Stimulated activated CD4-positive, alpha-beta T cell treated with anti-CD3 and anti-CD28 coated beads, Interleukin-12 subunit alpha, Interleukin-12 subunit beta, amount 100 ng/mL, for 48 hours (primary cell): ENCODE results near the gene SSU72.
"Not testable (repeated sequence)": the region's sequence is repeated elsewhere in the genome, so short reads cannot be mapped to it uniquely, and the experiment has no call there.

Experiments used
- DNase-seq, 3 donors: peaks; one replicate each; pipeline ENCODE4 v3.0.0-alpha.2; 2020; ENCODE audit warnings: low read depth in 2 of 3, low spot score in 1 of 3

SSU72 gene

DNA sequence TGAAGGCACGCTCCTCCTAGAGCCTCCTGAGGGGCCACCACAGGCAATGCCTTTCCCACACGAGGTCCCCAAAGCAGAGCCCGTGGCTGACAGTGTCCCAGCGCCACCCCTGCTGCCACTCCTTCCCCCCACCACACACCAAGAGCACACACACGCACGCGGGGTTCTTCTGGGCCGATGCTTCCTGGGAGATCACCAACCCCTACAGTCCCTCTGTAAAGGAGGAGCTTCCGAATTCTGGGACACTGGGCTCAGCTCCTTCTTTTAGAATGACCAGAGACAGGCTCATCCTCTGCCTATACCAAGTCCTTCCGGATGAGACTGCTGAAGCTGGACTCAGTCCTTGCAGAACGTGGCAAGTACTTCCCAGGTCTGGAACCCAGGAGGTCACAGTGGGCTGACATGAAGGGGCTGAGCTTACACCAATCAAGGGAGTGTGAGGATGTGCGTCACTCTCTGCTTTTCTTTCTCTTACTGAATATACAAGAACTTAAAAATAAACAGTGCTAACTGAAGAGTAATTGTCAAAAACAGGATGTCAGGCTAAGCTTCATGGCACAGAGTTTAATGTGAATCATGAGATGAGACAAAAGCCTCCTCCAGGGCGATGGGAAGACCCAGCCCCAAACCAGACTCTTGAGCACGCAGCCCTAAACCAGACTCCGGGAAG lies 12.7 kb downstream of the SSU72 start:
- DNase-seq: no peak

DNA sequence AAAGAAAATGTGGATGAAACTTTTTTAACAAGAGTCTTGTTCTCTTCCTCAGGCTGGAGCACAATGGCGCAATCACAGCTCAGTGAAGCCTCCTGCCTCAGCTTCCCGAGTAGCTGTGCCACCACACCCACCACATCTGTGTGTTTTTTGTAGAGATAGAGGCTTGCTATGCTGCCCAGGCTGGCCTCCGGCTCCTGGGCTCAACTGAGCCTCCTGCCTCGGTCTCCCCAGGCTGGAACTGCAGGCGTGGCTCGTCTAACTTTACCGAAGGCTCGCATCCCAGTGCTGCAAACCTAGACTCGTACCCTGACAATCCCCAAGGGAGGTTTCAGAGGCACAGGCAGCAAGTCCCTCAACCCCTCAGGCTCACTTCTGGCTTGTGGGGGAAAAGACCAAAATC lies 14.5 kb downstream of the SSU72 start:
- no peak for DNase-seq

DNA sequence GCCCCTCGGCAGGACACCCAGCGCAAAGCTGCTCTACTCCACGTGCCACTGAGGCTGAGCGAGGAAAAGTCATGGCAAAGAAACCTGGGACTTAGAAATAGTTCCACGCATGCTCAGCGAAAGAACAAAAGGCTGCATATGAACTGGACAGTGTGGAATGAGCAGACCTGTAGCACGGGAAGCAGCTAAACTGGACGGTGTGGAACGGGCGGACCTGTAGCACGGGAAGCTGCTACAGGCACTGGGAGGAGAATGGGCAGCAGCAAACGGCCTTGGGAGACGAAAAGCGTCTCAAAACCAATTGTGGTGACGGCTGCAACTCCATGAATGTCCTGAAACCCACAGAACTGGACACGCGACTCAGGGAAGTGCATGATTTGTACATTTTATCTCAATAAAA lies 15.6 kb downstream of the SSU72 start:
- DNase-seq: no peak

DNA sequence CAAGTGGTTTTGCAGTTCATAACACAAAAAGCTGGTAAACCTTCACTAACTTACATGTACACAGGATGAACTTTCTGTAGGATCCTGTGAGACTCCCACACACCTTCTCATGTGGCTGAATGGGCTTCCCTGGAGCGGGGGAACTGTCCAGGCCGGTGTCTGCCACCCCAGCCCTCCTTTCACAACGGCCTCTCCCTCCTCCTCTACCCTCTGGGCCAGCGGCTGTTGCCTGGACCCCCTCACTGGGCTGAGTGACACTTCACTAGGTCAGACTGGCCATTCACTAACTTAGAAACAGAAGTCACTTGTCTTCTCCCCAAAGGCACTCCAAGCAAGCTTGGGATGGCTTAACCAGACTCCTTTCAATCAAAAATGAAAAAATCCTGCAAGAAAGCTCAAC lies 16.1 kb downstream of the SSU72 start:
- DNase-seq: no peak

DNA sequence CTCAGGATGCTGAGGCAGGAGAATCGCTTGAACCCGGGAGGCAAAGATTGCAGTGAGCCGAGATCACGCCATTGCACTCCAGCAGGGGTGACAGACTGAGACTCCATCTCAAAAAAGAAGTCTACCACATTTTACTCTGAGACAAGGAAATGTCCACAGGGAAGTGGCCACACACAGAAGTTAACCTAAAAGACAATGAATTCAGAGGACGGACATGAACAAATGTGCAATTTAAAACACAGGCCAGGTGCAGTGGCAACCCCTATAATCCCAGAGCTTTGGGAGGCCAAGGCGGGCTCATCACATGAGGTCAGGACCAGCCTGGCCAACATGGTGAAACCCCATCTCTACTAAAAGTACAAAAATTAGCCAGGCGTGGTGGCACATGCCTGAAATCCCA lies 17.0 kb downstream of the SSU72 start:
- DNase-seq: not testable (repeated sequence)

DNA sequence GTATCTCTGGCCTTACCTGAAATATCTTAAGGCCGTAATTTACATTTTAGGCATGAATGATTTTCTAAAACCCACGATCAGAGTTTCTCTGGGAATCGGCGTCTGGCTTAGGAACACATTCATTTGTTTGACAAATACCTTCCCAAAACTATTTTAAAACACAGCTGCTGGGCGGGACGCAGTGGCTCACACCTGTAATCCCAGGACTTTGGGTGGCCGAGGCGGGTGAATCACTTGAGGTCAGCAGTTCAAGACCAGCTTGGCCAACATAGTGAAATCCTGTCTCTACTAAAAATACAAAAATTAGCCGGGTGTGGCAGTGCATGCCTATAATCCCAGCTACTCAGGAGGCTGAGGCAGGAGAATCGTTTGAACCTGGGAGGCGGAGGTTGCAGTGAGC lies 17.7 kb downstream of the SSU72 start:
- DNase-seq: not testable (repeated sequence)

DNA sequence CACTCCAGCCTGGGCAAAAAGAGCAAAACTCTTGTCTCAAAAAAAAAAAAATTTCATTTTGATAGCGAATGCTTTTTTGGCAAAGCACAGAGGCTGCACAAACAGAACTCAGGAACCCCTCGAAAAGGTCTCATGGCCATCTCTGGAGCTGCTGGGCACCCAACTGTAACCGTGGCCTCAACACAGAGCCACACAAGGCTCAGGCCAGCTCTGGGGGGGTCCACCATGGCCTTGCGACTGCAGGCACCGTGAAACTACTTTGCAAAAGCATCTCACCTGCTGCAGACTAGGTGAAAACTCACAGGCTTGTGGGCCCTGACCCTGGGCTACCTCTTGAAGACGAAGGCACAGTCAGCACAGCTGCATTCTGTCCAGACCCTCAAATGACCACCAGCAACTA lies 18.2 kb downstream of the SSU72 start:
- DNase-seq: no peak

DNA sequence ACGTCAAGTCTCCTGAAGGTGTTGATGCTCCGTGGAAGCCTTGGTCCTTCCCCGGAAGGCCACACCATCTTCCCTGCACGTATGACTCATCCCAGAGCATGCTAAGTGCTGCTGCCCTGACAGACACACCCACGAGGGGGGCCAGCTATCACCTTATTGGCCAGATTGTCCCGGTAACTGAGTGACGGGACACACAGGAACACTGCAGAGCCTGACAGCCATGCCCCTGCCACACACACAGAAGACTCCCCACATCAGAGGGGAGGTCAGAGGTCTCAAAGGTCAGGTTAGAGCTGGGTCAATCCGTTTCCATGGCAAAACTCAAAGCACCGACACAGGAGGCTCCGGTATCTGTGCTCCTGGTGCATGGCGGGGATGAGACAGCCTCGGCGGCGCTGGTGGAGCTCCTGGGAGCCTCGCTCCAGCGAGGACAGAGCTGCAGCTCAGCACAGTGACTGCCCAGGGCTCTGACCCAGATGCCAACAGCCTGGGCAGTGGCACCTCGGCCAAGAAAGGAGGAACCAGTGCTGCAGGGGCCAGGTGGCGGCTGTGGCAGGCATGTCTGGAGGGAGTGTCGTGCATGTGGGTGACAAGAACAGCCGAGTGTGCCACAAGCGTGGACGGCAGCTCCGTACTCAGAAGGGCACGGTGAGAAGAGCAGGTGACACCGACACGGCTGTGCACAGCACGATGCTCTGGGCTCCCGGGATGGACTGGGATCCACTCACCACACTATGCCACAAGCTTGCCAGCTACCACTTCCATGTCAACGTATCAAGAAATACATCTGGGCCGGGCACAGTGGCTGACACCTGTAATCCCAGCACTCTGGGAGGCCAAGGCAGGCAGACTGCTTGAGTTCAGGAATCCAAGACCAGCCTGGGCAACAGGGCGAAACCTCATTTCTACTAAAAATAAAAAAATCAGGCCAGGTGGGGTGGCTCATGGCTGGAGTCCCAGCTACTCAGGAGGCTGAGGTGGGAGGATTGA lies 19.4 kb downstream of the SSU72 start:
- no peak for DNase-seq

DNA sequence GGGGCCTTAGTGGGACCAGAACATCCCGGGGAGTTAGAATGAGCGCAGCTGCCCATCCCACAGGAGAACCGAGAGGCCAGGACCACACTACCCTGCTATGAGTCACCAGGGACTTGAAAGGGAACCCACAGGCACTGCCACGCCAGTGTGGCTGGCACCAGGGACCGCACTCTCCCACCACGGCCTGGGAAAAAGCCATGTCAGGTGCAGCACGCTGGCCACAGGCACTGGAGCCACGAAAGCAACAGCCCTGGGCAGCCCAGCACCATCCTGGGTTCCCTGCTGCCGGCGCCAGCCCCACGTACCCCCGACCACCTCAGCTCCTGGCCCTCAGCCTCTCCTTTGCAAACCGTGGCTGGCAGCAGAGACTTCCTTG lies 20.1 kb downstream of the SSU72 start:
- DNase-seq: no peak

DNA sequence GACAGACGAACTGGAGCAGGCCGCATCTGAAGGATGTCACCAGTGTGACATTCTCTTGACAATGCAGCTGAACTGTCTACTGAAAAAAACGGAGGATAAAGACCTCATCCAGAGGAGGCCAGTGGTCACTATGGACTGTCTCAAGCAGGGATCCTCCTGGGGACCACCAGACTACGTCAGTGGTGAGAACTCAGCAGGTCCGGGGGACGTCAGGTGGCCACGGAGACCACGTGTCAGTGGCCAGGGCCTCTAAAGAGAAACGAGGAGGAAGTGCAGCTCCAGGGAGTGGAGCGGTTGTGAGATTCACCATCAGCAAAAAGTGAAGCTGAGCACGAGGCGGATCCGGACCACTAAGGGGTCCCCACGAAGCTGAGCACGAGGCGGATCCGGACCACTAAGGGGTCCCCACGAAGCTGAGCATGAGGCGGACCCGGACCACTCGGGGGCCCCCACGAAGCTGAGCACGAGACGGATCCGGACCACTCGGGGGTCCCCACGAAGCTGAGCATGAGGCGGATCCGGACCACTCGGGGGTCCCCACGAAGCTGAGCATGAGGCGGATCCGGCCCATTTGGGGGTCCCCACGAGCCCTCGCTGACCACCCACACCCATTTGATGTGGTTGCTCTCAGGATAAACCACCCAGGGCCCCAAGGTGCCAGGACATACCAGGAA lies 20.7 kb downstream of the SSU72 start:
- no peak for DNase-seq

DNA sequence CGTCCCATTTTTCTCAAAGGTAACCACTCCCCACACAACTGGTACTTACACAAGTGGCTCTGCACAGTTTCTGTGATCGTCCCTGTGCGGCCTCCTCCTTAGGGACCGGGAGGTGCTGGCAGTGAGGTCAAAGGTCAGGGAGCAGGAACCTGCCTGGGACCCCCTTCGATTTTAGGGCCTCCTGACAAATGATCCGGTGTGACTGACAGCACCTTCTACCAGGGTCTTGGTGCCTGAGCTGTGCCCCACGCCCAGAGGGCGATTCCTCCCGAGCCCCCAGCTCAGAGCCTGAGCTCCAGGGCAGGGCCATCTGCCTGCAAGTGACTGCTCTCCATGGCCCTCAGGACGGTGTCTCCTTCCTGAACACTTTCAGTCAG lies 22.4 kb downstream of the SSU72 start:
- no peak for DNase-seq

DNA sequence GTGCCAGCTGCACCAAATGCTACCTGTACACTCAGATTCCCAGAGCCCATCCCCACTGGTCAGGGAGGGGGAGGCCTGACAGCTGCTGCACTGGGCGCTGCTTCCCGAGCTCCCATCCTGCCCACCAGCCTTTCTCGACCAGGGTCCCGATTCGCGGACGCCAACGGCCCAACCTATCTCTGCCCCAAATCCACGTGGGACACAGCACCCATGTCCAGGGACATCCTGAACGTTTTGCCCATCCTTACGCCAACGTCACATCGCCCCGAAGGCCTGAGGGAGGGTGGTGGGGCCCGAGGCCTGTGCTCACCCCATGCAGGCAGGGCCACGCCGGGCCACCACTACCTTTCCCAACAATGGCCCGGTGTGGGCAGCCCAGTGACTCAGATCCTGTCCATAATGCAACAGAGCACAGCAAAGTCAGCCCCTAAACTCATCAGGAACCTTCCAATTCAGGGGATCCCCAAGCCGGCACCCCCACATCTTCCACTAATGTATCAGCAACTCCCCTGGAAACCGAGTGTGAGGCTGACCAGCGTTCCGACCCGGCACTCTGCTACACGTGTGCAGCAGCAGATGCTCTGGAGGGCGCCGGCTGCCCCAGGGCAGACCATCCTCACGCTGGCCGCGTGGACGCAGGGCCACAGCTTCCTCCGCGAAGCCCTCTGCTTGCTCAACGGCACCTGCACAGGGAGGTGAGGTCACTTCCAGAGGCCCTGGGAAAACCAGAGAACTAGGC lies 23.0 kb downstream of the SSU72 start:
- no peak for DNase-seq

DNA sequence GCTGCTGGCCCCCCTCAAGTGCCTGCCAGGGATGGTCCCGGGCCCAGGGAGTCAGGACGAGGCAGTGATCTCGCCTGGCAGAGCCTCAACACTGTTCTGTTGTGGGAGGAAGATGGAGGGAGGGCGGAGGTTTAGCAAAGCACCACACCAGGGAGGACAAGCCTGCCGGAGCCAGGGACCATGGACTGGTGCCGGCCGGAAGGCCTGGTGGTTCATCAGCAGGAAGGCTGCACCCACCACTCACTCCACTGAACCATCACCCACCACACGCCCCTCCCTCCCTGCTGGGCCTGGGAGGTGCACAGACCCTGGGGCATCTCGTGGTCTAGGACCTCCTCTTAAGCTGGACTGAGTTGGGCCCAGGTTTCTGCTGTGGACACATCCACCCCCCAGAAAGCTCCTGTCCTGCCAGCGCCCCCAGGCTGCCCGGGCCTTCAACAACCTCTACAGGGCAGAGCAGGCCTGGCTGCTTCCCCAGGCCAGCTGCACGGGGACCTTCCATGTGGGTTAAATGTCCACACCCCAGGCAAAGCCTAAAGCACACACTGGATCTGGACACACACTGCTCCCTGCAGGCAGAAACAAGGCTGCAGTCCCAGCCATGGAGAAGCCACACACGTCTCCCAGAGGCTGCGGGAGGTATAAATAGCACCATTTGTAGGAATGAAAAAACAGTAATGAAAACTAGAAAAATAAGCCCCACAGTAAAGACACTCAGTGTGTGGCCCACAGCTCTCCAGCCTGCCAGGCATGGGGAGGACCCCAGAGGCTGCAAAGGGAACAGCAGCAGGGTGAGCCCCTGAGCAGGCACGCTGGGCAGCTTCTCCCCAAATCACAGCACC lies 23.9 kb downstream of the SSU72 start:
- DNase-seq: no peak

DNA sequence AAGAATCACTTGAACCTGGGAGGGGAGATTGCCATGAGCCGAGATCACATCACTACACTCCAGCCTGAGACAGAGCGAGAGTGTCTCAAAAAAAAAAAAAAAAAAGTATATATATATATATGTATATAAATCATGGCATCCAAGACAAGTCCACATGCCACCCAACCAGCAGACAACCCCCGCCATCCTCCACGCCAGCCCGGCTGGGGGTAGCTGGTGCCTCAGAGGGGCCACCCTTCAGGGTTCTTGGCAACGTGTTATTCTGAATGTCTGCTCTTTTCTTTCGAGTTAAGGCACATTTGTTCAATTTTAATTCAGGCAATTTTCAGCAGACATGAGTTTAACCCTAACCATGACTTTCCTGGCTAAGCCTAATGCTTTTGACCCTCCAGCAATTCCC lies 24.6 kb downstream of the SSU72 start:
- DNase-seq: no peak

DNA sequence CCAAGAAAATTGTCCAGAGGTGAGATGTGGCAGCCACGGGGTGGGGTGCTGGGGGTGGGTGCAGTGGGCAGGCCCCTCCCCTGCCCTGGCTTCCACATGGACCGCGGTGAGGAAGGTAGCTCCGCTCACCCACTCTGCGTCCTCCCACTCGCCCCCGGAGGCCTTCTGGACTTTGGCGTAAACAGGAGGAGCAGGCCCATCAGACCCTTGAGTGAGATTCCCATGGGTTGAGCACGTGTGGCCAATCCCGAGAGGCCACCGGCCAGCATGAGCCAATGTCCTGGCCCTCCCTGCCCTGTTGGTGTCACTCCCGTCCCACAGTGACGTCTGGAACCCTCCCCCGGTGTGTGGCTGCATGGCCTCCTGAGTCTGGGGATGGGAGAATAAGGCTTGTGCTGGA lies 26.1 kb downstream of the SSU72 start:
- no peak for DNase-seq

DNA sequence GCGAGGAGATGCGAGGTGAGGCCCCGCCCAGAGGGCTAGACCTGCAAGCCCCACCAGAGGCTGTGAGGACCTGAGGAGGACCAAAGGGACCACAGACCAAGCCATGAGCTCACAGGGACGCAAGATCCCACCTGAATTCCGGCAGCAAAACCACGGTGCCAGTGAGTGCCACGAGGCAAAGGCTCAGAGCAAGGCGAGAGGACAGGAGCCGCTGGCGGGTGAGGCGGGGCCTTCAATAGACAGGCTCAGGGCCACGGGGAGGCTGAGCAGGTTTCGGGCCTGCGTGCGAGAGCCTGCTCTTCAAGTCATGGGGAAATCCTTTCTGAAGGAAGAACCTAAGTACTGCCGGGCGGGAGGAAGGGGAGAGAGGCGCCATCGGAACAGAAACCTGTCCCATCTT lies 27.2 kb downstream of the SSU72 start:
- no peak for DNase-seq

DNA sequence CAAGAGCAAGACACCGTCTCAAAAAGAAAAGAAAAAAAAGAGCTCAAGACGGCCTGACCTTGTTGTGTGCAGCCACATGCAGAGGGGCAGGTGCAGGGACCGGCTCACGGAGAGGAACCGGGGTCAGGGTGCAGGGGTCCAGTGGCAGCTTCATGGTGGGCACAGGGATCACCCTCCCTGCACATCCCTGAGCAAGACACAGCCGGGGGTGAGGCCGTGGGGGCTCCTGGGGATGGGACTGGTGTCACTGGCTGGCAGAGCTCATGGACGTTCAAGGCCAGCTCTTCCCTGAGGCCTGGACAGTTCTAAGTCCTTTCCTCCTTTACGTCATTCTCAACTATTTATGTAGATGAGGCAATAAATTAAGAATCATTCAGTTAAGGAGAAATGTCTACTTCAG lies 27.7 kb downstream of the SSU72 start:
- no peak for DNase-seq

DNA sequence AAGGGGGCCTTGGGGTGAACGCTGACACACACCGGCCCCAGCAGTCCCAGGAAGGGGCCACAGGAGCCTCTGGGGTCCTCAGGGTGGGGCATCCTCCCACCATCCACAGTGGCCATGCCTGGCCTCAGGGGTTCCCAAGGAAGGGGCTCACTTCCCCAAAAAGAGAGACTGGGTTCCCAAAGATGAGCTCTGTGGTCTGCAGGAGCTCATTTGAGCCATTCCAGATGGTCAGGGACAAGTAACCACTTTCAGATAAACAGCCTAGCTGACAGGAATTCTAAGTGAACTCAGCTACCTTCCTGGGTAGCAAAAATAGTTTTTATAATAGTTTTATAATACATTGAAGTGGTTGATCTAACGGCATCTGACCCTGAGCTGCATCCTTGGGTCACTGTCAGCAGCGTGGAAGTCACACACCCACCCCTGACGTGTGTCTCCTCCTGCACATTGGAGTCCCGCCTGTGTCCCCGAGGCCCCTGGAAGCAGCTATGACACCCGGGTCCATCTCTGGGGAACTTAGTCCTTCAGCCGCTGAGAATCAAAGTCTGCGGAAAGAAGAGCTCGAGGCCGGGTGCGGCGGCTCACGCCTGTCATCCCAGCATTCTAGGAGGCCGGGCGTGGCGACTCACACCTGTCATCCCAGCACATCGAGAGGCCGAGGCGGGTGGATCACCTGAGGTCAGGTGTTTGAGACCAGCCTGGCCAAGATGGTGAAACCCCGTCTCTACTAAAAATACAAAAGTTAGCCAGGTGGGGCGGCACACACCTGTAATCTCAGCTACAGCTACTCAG lies 28.5 kb downstream of the SSU72 start:
- no peak for DNase-seq

DNA sequence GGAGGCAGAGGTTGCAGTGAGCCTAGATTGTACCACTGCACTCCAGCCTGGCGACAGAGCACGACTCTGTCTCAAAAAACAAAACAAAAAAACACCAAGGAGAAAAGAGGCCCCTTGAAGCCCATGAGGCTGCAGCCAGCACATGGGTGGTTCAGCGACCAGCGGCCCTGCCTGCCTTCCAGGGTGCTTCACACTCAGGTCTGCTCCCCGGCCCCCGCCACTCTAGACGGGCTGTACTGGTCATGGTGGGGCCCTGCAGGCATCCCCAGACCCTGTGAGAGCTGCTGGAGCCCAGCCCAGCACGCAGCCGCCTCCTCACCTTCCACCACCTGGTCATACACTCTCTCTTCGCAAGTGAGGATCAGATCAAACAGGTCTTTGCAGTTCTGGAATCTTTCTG lies 30.1 kb downstream of the SSU72 start:
- DNase-seq: no peak

DNA sequence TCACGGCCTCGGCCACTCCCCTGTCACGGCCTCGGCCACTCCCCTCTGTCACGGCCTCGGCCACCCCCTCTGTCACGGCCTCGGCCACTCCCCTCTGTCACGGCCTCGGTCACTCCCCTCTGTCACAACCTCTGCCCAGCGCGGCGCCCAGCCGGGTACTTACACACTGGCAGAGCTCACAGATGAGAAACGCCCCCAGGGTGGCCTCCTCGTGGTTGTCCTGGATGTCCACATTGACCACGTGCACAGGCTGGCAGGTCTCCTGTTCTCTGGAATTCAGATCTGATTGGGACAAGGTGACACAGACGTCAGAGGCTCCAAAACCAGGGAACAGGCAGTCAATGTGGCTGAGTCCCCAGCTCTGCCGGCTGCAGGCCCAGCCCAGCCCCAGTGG lies 31.0 kb downstream of the SSU72 start:
- no peak for DNase-seq
